Skin epidermis (tissue), 12 donors: ENCODE data around the gene DAPK1.

Experiments
- H3K27ac ChIP-seq, 21 experiments: fragments of 200-600 bp; sonication (generic) in 11 of 21; one replicate each; pipeline ENCODE4 v1.5.0; 2020; ENCODE audit warnings: mild to moderate bottlenecking in 3 of 21, inconsistent platforms in 2 of 21, moderate library complexity in 2 of 21
- H3K4me3 ChIP-seq, 7 experiments: fragments of 200-600 bp; sonication (generic) in 2 of 7; one replicate each; pipeline ENCODE4 v1.5.0; 2020; ENCODE audit warnings: inconsistent platforms in 2 of 7, mild to moderate bottlenecking in 2 of 7, moderate library complexity in 1 of 7

Gene DAPK1

GRCh38 chr9:87694236-87694755, 196.6 kb downstream of the DAPK1 start:
- H3K4me3 ChIP-seq, result no peak overlapping the region
- H3K27ac ChIP-seq, result no peak overlapping the region

GRCh38 chr9:87695523-87695922, 197.9 kb downstream of the DAPK1 start:
- H3K27ac ChIP-seq, result no peak overlapping the region

GRCh38 chr9:87696641-87697040, 199.0 kb downstream of the DAPK1 start:
- Histone ChIP-seq H3K4me3 (no peak overlapping the region), H3K27ac (no peak overlapping the region)

More at GRCh38 chr9:87695523-87695922, 197.9 kb downstream of the DAPK1 start:
- H3K4me3 ChIP-seq, result no peak overlapping the region

- H3K4me3 ChIP-seq, result no peak overlapping the region
- no peak overlapping the region for H3K27ac ChIP-seq
Observed at GRCh38 chr9:87698069-87698809, 200.6 kb downstream of the DAPK1 start.

GRCh38 chr9:87699835-87700234, 202.2 kb downstream of the DAPK1 start:
- no peak overlapping the region for H3K27ac ChIP-seq
- H3K4me3 ChIP-seq, result no peak overlapping the region

GRCh38 chr9:87701491-87701890, 203.8 kb downstream of the DAPK1 start:
- Histone ChIP-seq H3K4me3 (no peak overlapping the region), H3K27ac (no peak overlapping the region)

GRCh38 chr9:87701931-87702421, 204.3 kb downstream of the DAPK1 start:
- no peak overlapping the region for H3K27ac ChIP-seq

GRCh38 chr9:87702921-87703320, 205.3 kb downstream of the DAPK1 start:
- no peak overlapping the region for H3K27ac ChIP-seq
- no peak overlapping the region for H3K4me3 ChIP-seq

More at GRCh38 chr9:87701931-87702421, 204.3 kb downstream of the DAPK1 start:
- H3K4me3 ChIP-seq, result no peak overlapping the region

- no peak overlapping the region for H3K27ac ChIP-seq
- no peak overlapping the region for H3K4me3 ChIP-seq
Observed at GRCh38 chr9:87703636-87704276, 206.1 kb downstream of the DAPK1 start.

GRCh38 chr9:87704342-87704741, 206.7 kb downstream of the DAPK1 start:
- no peak overlapping the region for H3K4me3 ChIP-seq
- H3K27ac ChIP-seq, result no peak overlapping the region

GRCh38 chr9:87706066-87706739, 208.5 kb downstream of the DAPK1 start:
- Histone ChIP-seq H3K27ac (no peak overlapping the region), H3K4me3 (no peak overlapping the region)

- Histone ChIP-seq H3K27ac (peak overlapping the region in 1 of 21 experiments; percentile 14), H3K4me3 (no peak overlapping the region)
Observed at GRCh38 chr9:87707805-87708506, 210.3 kb downstream of the DAPK1 start.

- Histone ChIP-seq H3K4me3 (no peak overlapping the region), H3K27ac (peak overlapping the region in 1 of 21 experiments; percentile 15)
Observed at GRCh38 chr9:87708546-87708945, 210.9 kb downstream of the DAPK1 start.

- Histone ChIP-seq H3K27ac (peak overlapping the region in 2 of 21 experiments; percentile 6 to 15), H3K4me3 (no peak overlapping the region)
Observed at GRCh38 chr9:87708986-87709728, 211.5 kb downstream of the DAPK1 start.

- H3K27ac ChIP-seq, result no peak overlapping the region
Observed at GRCh38 chr9:87710443-87710842, 212.8 kb downstream of the DAPK1 start.

GRCh38 chr9:87711857-87712800, 214.5 kb downstream of the DAPK1 start:
- no peak overlapping the region for H3K4me3 ChIP-seq

More at GRCh38 chr9:87710443-87710842, 212.8 kb downstream of the DAPK1 start:
- no peak overlapping the region for H3K4me3 ChIP-seq

GRCh38 chr9:87712801-87713277, 215.2 kb downstream of the DAPK1 start:
- Histone ChIP-seq H3K27ac (peak overlapping the region in 17 of 21 experiments; percentile 35 to 92 (median 71)), H3K4me3 (no peak overlapping the region)

More at GRCh38 chr9:87711857-87712800, 214.5 kb downstream of the DAPK1 start:
- H3K27ac ChIP-seq, result peak overlapping the region in 19 of 21 experiments; percentile 28 to 92 (median 76)
